Gastroesophageal sphincter (tissue), 4 donors: ENCODE results near the gene KNOP1. TPM values are rescaled to one million over a fixed set of nuclear protein-coding genes. Genes with fewer than 3 reads are reported as not detected.
"Not testable (repeated sequence)": the region's sequence is repeated elsewhere in the genome, so short reads cannot be mapped to it uniquely, and the experiment has no call there.

ENCODE experiments used
- ATAC-seq: fragments of 150-250 bp; one replicate; pipeline ENCODE4 v1.9.1; 2016; ENCODE audit warnings: mild to moderate bottlenecking, moderate library complexity
- H3K27ac ChIP-seq, 4 donors: fragments of 200-600 bp; sonication (generic) in 3 of 4; 1 replicate in 3 of 4; 2 replicates in 1 of 4; pipeline ENCODE4 v1.5.1; 2016 to 2019
- H3K27me3 ChIP-seq: fragments of 200-600 bp; sonication (generic); one replicate; pipeline ENCODE4 v1.5.1; 2019
- H3K36me3 ChIP-seq, 2 donors: fragments of 200-600 bp; sonication (generic); one replicate each; pipeline ENCODE4 v1.5.1; 2019; ENCODE audit warnings: control low read depth in 1 of 2
- H3K4me1 ChIP-seq, 3 donors: fragments of 200-600 bp; sonication (generic); 1 replicate in 2 of 3; 2 replicates in 1 of 3; pipeline ENCODE4 v1.5.1; 2016 to 2019; ENCODE audit warnings: control low read depth in 2 of 3
- H3K4me3 ChIP-seq, 2 donors: fragments of 200-600 bp; sonication (generic); one replicate each; pipeline ENCODE4 v1.5.1; 2019; ENCODE audit warnings: mild to moderate bottlenecking in 1 of 2, moderate library complexity in 1 of 2
- H3K9me3 ChIP-seq, 3 donors: fragments of 200-600 bp; sonication (generic); one replicate each; pipeline ENCODE4 v1.5.1; 2017 to 2019; ENCODE audit warnings: control low read depth in 2 of 3
- EP300 ChIP-seq: sonication (generic); formaldehyde crosslinking; IDR thresholded peaks from one replicate; pipeline ENCODE4 v1.6.1; 2017; ENCODE audit warnings: antibody characterized with exemption, mild to moderate bottlenecking
- POLR2A ChIP-seq, 2 donors: fragments of 450-650 bp; IDR thresholded peaks; one replicate each; pipeline ENCODE4 v1.6.1; 2017; ENCODE audit warnings: antibody characterized with exemption in 2 of 2, mild to moderate bottlenecking in 2 of 2, moderate library complexity in 1 of 2
- POLR2AphosphoS5 ChIP-seq: sonication (generic); formaldehyde crosslinking; IDR thresholded peaks from one replicate; pipeline ENCODE4 v1.6.1; 2017; ENCODE audit warnings: antibody characterized with exemption
- WGBS, 2 donors: methylation state at CpG; one replicate each; pipeline ENCODE4 v1.1.5; 2018; ENCODE audit warnings: low coverage in 1 of 2; 5-methylcytosine and 5-hydroxymethylcytosine counted together
- total RNA-seq, 4 donors: library from RNA; depleted of rRNA; stranded (reverse); fragments of >200 nt; gene quantifications; one replicate each; pipeline ENCODE4 v1.1.0, GENCODE V29; 2016
- TF ChIP-seq, protein P1 (sequence below), 4 experiments: fragments of 200-600 bp in 2 of 4; fragments of 450-650 bp in 2 of 4; sonication (generic) in 1 of 4; IDR thresholded peaks; one replicate each; pipeline ENCODE4 v1.5.1; 2017 to 2019; ENCODE audit warnings: antibody characterized with exemption in 4 of 4, mild to moderate bottlenecking in 2 of 4, moderate library complexity in 2 of 4

KNOP1 gene
- total RNA-seq, 4 donors from 2014 or later: 6.9 to 14.5 (median 11.9) TPM

DNA sequence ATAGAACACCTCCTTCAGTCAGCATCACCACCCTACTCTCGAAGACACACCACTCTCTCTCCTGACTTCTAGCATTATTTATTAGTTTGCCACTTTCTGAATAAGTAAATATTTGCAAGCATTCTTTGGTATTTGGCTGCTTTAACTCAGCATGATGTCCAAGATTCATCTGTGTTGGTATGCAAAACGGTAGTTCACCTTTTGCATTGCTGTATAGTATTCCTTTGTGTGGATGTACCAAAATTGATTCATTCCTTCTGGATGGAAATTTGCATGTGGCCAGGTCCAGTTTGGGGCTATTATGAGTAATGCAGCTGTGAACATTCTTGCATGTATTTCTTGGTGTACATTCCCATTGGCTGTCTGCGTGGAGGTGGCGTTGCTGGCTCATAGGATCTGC, 32.9 kb downstream of the KNOP1 start:
- H3K27me3 ChIP-seq: no peaks in the 10 kb centered on the region
- H3K9me3 ChIP-seq: peaks cover 0 to 5% (median 0%) of the 10 kb centered on the region in 3 donors
- H3K27ac ChIP-seq: no peak overlapping the region
- H3K4me3 ChIP-seq: no peak overlapping the region
- H3K36me3 ChIP-seq: peaks cover 0 to 88% of the 10 kb centered on the region in 2 donors
- no peak for ATAC-seq
- H3K4me1 ChIP-seq: peaks cover 0 to 10% (median 0%) of the 10 kb centered on the region in 3 donors
- TF ChIP-seq EP300 (no peak), POLR2A (IDR thresholded peaks at IDR 0.05) (no peak), POLR2AphosphoS5 (no peak)
- TF ChIP-seq, protein P1, sequence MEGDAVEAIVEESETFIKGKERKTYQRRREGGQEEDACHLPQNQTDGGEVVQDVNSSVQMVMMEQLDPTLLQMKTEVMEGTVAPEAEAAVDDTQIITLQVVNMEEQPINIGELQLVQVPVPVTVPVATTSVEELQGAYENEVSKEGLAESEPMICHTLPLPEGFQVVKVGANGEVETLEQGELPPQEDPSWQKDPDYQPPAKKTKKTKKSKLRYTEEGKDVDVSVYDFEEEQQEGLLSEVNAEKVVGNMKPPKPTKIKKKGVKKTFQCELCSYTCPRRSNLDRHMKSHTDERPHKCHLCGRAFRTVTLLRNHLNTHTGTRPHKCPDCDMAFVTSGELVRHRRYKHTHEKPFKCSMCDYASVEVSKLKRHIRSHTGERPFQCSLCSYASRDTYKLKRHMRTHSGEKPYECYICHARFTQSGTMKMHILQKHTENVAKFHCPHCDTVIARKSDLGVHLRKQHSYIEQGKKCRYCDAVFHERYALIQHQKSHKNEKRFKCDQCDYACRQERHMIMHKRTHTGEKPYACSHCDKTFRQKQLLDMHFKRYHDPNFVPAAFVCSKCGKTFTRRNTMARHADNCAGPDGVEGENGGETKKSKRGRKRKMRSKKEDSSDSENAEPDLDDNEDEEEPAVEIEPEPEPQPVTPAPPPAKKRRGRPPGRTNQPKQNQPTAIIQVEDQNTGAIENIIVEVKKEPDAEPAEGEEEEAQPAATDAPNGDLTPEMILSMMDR (IDR thresholded peaks at IDR 0.05): no peak
- whole genome bisulfite sequencing, 2 donors: 97 to 100% methylated on average over 4 of the region's 4 CpGs

- no peaks in the 10 kb centered on the region for H3K4me1 ChIP-seq
- 75 to 95% methylated on average over 1 to 5 of the region's 6 CpGs for WGBS, 2 donors
- H3K9me3 ChIP-seq: peaks cover 0 to 5% (median 0%) of the 10 kb centered on the region in 3 donors
- H3K4me3 ChIP-seq: no peak overlapping the region
- H3K27me3 ChIP-seq: no peaks in the 10 kb centered on the region
- peaks cover 0 to 93% of the 10 kb centered on the region in 2 donors for H3K36me3 ChIP-seq
- no peak for ATAC-seq
- no peak overlapping the region for H3K27ac ChIP-seq
- TF ChIP-seq POLR2A (IDR thresholded peaks at IDR 0.05): no peak
- no peak for TF ChIP-seq EP300
- TF ChIP-seq, protein P1 (IDR thresholded peaks at IDR 0.05): no peak
- TF ChIP-seq POLR2AphosphoS5: no peak
Observed at GRCh38 chr16:19683453-19684236, 34.4 kb downstream of the KNOP1 start.

GRCh38 chr16:19681637-19682036, 36.4 kb downstream of the KNOP1 start:
- no peak for TF ChIP-seq EP300
- Histone ChIP-seq H3K4me1 (no peaks in the 10 kb centered on the region), H3K36me3 (peaks cover 0 to 88% of the 10 kb centered on the region in 2 donors), H3K9me3 (peaks cover 0 to 5% (median 0%) of the 10 kb centered on the region in 3 donors), H3K27me3 (no peaks in the 10 kb centered on the region), H3K27ac (no peak overlapping the region), H3K4me3 (no peak overlapping the region)
- WGBS, 2 donors: 84 to 86% methylated on average over 11 to 12 of the region's 12 CpGs
- ATAC-seq: no peak

- no peak for ATAC-seq
- TF ChIP-seq, protein P1 (IDR thresholded peaks at IDR 0.05): no peak
- TF ChIP-seq POLR2AphosphoS5 (no peak), POLR2A (IDR thresholded peaks at IDR 0.05) (no peak), EP300 (no peak)
- Histone ChIP-seq H3K4me3 (no peak overlapping the region), H3K27ac (no peak overlapping the region), H3K4me1 (no peaks in the 10 kb centered on the region), H3K27me3 (no peaks in the 10 kb centered on the region), H3K9me3 (peaks cover 0 to 5% (median 0%) of the 10 kb centered on the region in 3 donors), H3K36me3 (peaks cover 0 to 88% of the 10 kb centered on the region in 2 donors)
- WGBS, 2 donors: 41 to 65% methylated on average over 4 to 6 of the region's 6 CpGs
Observed at GRCh38 chr16:19680881-19681340, 37.1 kb downstream of the KNOP1 start.

DNA sequence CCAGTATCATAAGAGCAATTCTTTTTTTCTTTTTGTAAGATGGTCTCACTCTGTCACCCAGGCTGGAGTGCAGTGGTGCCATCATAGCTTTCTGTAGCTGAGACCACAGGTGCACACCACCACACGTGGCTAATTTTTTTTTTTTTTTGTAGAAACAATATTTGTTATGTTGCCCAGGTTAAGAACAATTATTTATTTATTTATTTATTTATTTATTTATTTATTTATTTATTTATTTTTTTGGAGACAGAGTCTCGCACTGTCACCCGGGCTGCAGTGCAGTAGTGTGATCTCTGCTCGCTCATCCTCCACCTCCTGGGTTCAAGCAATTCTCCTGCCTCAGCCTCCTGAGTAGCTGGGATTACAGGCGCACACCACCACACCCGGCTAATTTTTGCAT, 38.7 kb downstream of the KNOP1 start:
- not testable (repeated sequence) for H3K9me3 ChIP-seq, H3K4me3 ChIP-seq, H3K27me3 ChIP-seq, ATAC-seq, H3K4me1 ChIP-seq, H3K27ac ChIP-seq
- 62 to 98% methylated on average over 2 to 6 of the region's 6 CpGs for WGBS, 2 donors
- peaks cover 0 to 88% of the 10 kb centered on the region in 2 donors for H3K36me3 ChIP-seq

- no peak overlapping the region for H3K27ac ChIP-seq
- no peak overlapping the region for H3K4me3 ChIP-seq
- TF ChIP-seq POLR2A (IDR thresholded peaks at IDR 0.05): no peak
- TF ChIP-seq POLR2AphosphoS5: no peak
- no peak for TF ChIP-seq EP300
- TF ChIP-seq, protein P1 (IDR thresholded peaks at IDR 0.05): no peak
- WGBS, 2 donors: 37 to 82% methylated on average over 4 to 7 of the region's 7 CpGs
- H3K27me3 ChIP-seq: no peaks in the 10 kb centered on the region
- H3K36me3 ChIP-seq: peaks cover 0 to 87% of the 10 kb centered on the region in 2 donors
- no peak for ATAC-seq
- H3K4me1 ChIP-seq: no peaks in the 10 kb centered on the region
- H3K9me3 ChIP-seq: no peaks in the 10 kb centered on the region
Observed at GRCh38 chr16:19678804-19679203, 39.2 kb downstream of the KNOP1 start.
